Measurements from ENCODE around the gene IBA57.

The IBA57 gene

DNA sequence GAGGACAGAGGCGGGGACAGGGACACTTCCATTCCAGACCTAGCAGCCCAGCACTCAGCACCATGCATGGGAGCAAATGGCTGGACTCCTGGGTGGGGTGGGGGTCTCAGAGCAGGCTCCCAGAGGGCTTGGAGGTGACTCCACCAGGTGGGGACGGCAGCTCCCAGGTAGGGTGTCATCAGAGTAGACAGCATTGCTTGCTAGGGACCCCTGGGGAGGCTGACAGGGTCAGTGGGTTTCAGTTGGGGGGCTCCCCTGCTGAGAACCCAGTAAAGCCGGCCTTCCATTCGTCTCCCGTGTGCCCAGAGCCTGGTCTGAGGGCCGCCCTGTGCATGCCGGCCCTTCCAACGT lies 20.6 kb upstream of the IBA57 start:
- DNase-seq (ENCODE audit: low read depth in 2 of 2): no peak

- DNase-seq (ENCODE audit: low read depth in 2 of 2): no peak
Observed at GRCh38 chr1:228145463-228146416, 19.9 kb upstream of the IBA57 start.

DNA sequence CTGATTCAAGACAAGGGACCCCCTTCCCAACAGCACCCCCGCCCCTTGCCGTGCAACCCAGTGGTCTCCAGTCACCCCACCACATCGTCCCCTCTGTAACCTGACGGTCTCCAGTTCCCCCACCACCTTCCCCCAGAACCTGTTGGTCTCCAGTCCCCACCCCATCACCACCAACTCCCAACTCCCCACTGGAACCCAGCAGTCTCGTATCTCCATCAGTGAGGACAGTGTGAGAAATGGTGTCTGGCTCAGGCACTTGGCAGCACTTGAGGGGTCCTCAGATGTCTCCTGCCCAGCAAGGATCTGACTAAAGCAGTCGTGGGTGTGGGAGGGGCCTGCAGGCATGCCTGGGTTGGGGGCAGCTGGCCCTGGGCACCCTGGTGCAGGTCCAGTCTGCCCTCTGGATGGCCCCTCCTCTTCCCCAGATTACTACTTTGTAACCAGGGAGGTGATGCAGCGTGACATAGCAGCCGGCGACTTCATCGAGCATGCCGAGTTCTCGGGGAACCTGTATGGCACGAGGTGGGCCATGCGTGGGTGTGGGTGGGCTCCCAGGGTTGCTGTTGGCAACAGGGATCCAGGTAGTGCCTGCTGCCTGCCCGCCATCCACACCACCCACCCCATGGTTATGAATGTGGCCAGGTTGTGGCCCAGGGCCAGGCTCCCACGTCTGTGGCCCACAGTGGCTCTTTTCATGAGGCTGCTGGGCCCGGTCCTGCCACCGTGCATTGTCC lies 19.0 kb upstream of the IBA57 start:
- DNase-seq (ENCODE audit: low read depth in 2 of 2): no peak

DNA sequence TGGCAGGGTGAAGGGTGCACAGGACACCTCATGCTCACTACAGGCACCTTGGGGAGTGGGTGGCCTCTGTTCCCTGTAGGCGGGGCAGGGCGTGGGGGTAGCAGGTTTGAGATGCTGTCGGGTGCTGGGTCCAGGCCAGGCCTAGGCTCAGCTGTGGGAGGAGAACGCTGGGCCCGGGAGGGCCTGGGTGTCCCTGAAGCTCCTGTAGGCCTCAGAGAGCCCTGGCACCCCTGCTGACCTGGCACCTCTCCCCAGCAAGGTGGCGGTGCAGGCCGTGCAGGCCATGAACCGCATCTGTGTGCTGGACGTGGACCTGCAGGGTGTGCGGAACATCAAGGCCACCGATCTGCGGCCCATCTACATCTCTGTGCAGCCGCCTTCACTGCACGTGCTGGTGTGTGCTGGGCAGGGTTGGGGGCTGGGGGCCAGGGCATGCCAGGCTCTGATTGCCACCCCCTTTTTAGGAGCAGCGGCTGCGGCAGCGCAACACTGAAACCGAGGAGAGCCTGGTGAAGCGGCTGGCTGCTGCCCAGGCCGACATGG lies 18.4 kb upstream of the IBA57 start:
- no peak for DNase-seq (ENCODE audit: low read depth in 2 of 2)

GRCh38 chr1:228147768-228148167 lies 17.8 kb upstream of the IBA57 start:
- DNase-seq (ENCODE audit: low read depth in 2 of 2): no peak

GRCh38 chr1:228148196-228148861 lies 17.3 kb upstream of the IBA57 start:
- no peak for DNase-seq (ENCODE audit: low read depth in 2 of 2)

- DNase-seq (ENCODE audit: low read depth in 2 of 2): no peak
Observed at GRCh38 chr1:228148935-228149405, 16.6 kb upstream of the IBA57 start.

DNA sequence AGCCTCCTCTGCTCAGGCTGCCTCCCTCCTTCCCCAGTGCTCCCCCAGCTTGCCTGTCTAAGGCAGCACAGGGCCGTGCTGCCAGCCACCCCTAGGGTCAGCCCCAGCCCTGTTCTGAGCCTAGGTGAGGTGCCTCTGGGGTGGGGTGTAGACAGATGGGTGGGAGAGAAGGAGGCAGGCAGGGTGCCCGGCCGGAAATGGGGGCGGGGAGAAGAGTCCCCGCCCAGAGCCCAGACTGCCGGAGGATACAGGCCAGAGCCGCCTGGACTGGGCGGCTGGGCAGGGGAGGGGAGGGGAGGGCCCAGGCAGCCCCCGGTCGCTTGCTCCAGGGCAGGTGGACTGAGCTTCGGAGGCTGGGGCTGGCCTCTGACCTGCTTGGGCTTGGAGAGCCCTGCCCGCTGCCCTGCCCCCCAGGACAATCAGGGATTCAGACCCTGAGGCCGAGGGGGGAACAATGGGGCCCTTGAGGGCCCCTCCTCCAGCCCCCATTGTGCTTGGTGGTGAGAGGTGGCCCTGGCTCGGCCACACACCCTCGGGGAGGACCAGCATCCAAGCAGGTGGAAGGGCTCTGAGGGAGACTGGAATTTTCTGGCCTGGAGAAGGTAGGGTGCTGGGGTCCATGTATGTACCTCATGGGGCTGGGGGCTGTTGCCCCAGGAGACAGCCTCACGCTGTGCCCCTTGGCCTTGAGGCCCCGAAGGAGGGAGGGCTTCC lies 16.0 kb upstream of the IBA57 start, which contains the start of gene GJC2:
Gene GJC2, plus strand, starts transcription at position 525 of the 714 bp plus-strand sequence. CDS start 7,829 bp downstream, outside the sequence.
- no peak for DNase-seq (ENCODE audit: low read depth in 2 of 2)

DNA sequence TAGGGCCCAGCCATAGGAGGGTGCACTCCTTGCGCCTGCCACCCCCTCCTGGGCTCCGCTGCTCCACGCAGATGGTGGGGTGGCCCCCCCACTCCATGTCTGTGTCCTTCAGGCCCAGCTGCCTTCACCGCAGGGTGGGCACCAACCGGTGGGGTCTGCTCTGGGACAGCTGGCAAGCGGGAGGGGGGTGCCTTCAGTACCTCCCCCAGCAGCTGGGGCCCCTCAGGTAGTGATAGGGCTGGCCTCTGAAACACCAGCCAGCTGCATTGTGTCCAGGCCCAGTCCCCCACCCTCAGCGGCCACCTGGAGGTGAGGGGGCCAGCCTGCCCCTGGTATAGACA lies 15.5 kb upstream of the IBA57 start:
- no peak for DNase-seq (ENCODE audit: low read depth in 2 of 2)

DNA sequence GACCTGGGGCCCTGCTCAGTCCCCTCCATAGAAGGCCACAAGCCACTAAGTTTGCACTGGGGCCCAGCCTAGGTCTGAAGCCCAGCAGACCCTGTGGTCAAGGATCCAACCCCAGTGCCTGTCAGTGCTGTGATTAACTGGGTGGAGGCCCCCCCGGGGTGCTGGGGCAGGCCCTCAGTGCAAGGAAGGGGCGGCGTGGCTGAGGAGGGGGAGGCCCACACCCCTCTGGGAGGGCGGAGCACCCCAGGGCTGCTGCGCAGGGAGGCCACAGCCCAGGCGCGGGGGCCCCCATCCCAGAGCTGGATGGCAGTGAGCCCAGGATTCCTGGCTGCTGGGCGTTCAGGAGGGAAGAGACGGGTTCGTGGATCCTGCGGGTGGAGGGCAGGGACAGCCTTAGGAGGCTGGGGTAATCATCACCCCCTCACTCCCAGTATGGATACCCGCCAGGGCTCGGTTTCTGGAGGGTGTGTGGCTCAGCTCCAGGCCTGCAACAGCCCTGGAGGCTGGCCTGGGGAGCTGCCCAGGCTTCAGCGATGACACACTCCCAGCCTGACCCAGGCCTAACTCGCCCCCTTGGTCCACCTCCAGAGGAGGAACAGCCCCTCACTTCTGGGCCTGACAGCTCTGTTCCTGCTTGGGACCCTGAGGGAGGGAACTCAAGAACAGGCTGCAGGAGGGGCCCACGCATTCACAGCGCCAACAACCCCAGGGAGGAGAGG lies 15.0 kb upstream of the IBA57 start:
- DNase-seq (ENCODE audit: low read depth in 2 of 2): no peak

- DNase-seq (ENCODE audit: low read depth in 2 of 2): no peak
Observed at GRCh38 chr1:228151180-228151925, 14.3 kb upstream of the IBA57 start.

DNA sequence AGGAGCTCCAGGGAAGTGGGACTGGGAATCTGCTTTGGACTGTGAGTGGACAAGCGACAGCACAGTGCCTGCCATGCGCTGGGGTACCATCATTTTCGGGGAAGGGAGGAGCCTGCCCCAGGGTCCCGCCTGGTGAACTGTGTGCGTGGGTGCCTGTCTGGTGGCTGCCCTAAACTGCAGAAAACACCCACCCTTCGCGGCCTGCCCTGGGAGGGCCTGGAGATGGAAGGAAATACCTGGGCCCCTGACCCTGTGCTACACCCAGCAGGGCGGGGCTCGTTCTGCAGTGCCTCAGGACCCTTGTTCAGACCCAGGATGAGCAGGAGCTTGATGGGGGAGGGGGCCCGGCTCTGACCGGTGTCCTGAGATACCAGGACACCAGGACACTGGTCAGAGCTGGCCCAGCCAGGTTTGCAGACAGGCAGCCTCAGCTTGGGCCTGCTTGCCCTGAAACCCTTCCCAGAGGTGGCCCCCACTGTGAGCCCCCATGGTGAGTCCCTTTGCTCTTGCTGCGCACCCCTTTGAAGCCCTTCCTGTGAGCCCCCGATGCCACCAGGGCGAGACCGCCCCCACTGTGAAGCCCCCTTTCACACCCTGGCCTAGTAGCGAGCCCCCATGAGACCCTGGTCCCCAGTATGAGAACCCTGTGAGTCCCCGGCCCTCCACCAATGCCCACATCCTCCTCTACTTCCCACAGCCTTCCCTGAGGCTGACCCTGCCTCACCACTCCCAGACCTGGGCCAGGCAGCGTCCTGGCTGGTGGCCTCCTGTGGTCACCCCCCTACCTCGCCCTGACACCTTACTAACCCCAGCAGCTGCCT lies 13.3 kb upstream of the IBA57 start:
- DNase-seq (ENCODE audit: low read depth in 2 of 2): no peak

DNA sequence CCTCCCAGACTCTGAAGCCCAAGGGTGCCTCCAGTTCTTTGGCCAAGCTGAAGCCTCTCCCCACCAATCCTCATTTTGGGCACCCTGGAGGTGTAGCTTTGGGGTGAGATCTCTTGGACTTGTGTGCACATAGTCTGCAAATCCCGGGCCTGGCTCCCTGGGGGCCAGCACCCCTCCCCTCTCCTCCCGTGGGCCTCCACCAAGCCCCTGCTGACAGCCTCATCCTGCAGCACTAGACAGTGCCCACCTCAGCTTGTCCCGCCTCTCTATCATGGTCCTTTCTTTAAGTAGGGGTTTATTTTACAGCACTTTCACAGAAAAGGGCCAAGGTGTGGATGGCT lies 12.7 kb upstream of the IBA57 start:
- DNase-seq (ENCODE audit: low read depth in 2 of 2): no peak

- no peak for DNase-seq (ENCODE audit: low read depth in 2 of 2)
Observed at GRCh38 chr1:228154021-228154669, 11.5 kb upstream of the IBA57 start.

GRCh38 chr1:228154670-228155571 lies 10.7 kb upstream of the IBA57 start:
- DNase-seq (ENCODE audit: low read depth in 2 of 2): peak; percentile 51 to 56

GRCh38 chr1:228155596-228156514 lies 9.7 kb upstream of the IBA57 start:
- DNase-seq (ENCODE audit: low read depth in 2 of 2): no peak

DNA sequence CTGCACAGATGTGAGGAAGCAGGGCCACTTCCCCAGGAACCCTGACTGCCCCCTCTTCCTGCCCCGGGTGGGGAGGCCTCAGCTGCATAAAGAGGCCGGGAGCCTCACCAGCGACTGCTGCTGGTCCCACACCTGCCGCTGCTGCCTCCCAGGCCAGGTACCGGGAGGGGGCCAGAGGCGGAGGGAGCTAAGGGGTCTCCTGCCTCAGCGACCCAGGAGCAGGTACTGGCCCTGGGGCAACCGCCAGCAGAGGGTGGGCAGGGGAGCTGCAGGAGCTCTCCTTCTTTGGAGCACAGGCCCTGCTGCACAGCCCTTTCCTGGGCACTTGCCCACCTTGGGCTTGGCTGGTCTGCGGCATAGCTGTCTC lies 9.1 kb upstream of the IBA57 start:
- DNase-seq (ENCODE audit: low read depth in 2 of 2): no peak
